HG02981 (cell line): ENCODE data around the gene USP36.

ENCODE experiments used
- ATAC-seq: cut with Tn5 transposase; IDR thresholded peaks from one replicate; pipeline ENCODE4 v1.9.1; 2021; ENCODE audit warnings: mild to moderate bottlenecking, moderate library complexity; ENCODE audit not compliant: unreplicated experiment

The USP36 gene

DNA sequence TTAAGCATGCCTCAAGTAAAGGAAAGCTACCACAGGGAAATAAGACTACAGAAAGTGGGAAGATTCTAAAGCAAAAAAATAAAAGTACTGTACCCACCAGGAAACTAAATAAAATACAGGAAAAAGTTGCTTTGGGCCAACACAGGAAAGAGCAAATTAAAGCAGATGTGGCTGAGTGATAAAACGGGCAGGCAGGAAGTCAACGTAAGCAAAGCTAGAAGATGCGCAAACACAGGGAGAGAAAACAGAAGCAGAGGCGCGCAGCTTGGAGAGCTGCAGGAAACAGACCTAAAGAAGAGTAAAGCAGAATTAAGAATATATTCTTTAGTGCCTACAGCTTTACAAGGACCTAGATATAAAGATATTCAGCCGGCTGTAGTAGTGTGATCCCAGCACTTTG, 21.7 kb downstream of the USP36 start:
- ATAC-seq: no peak

DNA sequence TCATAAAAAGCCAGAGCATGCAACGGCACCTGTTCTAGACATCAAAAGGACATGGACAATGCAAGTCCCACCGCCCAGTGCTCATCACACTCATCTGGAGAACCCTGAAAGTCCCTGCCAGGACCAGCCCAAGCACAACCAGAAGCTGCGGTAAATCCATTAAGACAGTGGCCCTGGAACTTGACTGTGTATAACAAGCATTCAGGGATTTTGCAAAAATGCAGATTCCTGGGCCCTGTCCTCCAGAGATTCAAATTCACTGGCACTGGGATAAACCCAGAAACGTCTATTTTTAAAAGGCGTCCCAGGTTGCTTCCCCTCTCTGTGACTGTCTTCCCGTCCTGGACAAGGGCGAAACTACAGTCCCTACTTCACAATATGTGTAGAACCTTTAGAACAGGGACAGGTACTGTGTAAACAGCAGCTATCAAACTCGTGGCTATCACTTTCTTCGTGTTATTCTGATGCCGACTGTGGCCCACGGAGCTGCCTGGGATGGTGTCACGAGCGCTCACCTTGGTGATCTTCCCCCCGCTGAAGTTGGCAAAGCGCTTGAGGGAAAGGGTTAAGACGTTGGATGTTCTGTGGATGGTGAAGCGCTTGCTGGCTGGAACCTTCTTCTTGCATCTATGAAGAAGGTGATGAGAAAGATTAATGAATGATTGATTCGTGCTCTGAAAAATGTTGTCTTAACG, 22.3 kb downstream of the USP36 start:
- no peak for ATAC-seq

DNA sequence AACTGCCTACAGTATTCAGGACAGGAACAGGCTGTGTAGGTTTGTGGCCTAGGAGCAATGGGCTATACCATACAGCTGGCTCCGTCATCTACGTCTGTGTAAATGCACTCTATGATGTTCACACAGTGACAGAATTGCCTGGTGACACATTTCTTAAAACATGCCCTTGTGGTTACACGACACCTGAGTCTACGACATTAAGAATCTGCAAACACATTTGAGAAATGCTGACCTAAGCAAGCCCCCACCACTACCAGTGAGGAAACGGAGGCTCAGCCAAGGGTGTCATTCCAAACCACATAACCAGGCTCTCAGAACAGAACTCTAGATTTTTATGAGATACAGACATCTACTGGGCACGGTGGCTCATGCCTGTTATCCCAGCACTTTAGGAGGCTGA, 23.5 kb downstream of the USP36 start:
- no peak for ATAC-seq

DNA sequence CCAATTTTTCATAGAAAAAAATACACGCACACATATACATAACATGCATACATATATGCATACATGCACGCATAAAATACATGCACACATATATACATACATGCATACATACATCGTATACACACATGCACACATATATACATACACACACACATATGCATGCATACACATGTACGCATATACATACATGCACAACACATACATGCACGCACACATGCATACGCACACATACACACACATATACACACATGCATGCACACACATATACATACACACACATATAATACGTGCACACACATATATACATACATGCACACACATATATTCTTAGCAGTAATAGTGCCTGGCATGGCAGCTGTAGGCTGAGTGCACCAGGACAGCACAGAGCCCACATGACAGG, 24.9 kb downstream of the USP36 start:
- no peak for ATAC-seq

DNA sequence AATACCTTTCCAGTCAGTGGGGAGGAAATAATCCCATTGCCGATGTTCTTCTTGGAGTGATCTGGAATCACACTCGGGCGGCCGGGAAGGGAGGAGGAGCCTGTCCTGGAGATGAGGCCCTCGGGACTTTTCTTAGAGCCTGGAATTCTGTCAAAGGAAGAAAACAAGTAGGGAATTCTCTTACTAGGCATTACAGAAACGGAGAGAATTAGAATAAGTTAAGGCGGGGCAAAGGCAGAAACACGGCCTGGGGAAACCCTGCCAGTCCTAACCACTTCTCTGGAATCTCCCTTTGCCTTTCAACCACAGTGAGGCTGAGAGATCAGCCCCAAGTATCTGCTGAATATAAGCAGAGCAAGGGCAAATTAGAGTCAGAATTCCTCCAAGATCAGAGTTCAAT, 27.8 kb downstream of the USP36 start:
- ATAC-seq: no peak

DNA sequence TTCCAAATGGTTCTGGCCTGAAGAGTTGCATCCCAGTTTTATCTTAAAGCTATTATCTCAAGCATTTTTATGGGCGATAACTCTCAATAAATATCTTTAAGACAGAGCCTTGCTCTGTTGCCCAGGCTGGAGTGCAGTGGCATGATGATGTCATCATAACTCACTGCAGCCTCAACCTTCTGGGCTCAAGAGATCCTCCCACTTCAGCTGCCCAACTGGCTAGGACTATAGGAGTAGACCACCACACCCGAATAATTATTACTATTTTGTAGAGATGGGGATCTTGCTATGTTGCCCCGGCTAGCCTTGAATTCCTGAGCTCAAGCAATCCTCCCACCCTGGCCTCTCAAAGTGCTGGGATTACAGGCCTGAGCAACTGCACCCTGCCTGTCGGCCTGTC, 32.5 kb downstream of the USP36 start:
- ATAC-seq: no peak

DNA sequence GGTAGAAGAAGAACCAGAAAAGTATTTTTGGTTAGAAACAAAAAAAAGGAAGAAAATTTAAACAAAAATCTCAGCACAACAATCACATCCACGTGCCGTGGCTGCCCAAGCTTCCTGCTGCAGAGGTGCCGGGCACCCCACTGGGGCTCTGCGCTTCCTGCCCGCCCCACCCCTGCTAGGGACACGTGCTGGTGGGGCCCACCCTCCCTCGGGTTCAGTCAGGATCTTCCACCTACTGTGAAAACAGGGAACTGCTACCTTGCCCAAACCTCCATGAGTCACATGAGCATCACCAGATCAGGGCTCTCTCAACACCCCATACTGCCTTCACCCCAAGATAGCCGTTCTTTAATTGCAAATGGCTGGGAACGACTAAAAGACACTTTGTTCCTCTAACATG, 34.2 kb downstream of the USP36 start:
- ATAC-seq: no peak

DNA sequence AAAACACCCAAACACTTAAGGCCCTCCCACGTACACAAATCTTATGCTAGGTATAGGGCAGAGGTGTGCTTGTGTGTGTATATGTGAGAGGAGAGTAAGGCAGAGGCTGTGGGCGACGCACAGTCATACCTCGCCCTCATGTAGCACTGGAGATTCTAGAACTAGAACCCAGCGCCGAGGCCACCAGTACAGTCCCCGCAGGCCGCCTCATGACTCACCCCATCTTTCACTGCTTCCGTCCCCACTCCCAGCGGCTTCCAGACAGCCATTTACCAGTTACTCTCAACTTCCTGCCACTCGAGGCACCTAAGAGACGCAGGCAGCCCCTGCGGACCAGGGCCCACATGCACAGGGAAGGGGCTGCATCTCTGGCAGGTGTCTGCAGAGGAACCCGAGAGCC, 35.3 kb downstream of the USP36 start:
- no peak for ATAC-seq

DNA sequence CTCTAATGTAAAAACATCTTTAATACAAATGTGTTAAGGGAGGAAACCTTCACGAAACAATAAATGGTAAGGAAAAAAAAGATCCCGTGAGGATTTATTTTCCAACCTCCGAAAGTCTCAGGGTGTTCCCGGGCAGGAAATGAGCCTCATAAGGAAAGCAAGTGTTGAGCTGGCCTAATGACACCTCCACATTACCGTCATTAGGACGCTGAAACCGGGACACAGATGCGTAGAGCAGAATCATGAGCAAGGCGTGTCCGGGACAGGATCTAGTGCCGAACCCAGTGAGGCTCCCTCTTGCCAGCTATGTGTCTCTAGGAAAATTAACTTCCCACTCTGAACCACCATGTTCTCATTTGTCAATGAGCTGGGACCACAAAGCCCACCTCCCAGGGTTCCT, 35.8 kb downstream of the USP36 start:
- no peak for ATAC-seq

DNA sequence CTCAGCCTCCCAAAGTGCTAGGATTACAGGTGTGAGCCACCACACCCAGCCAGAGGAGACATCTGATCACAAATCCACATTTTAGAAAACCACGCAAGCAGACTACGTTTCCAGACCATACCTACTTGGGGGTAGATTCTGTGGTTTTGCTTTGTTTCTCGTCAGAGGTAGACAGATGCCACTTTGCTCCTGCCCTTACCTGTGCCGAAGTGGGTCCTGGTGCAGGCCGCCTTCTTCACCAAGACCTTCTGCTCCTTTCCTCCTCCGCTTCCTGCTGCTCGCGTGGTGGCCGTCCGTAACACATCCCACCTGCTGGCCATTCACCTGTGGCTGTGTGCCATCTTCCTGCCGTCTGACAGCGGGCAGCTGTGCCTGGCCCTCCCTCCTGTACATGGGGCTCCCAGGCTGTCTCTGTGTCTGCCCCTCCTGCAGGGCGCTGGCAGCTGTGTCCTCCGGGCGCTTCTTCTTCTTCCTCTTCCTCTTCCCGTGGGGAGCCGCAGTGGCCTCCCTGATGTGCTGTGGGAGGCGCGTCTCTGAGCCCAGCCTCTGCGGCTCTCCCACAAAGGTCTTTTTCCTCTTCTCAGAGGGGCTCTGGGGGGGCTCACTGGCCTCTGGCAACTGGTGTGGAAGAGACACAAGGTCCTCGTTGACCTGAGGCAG, 37.3 kb downstream of the USP36 start:
- no peak for ATAC-seq

DNA sequence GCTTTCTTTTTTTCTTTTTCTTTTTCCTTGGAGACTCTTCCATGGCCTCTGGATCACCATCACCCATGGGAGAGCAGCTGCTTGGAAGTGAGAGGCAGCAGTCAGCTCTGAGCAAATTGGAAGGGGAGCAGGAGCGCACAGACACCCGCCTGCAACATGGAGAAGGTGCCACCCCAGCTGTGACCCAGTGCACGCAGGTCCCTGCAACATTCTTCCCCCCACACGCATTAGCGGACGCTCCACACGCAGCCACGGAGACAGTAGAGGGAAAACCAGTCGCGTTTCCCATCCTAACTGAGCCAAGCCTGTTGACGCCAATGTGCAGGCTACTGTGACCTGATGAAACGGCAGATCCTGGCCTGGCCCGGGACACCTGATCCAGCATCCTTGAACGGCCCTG, 38.2 kb downstream of the USP36 start:
- ATAC-seq: no peak

DNA sequence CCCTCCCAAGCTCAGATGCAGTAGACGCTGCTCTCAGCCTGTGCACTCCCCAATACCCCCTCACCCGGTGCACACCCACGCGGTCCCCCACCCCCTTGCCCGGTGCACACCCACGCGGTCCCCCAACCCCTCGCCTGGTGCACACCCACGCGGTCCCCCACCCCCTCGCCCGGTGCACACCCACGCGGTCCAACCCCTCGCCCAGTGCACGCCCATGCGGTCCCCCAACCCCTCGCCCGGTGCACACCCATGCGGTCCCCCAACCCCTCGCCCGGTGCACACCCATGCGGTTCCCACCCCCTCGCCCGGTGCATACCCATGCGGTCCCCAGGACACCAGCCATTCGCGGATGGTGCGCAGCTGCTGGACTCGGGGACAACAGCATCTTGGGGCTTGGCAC, 38.6 kb downstream of the USP36 start:
- ATAC-seq: no peak

DNA sequence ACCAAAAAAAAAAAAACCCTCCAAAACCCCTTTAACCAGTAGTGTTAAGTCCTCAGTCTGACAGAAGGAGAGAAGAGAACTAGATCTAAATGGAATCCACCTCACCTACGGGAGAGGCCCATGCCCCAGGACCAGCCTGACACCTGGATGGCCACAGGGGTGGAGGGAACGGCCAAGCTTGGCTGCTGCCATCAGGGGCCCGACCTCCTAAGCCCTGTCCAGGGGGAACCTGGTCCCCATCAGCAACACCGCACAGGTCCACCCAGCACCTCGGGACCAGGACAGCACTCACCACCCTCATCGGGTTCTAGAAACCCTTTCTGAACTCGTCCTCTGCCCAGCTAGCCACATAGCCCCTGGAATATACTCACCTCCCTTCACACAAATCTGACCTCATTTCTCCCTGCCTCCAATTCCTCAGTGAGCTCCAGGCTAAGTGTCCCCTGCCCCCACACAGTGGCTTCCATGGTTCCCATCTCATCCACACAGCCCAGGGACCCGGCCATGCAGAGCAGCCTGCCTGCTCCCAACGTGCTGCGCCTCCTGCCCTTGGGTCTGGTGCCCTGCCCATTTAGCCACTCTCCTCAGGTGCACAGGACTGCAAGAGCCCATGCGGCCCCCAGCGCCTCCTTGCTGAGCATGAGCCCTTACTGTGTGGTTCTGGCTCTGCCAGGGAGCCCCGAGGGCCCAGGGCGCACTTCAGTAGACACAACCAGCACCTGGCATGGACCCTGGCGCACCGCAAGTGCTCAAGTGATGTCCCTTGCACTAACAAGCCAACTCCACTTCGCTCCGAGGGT, 40.3 kb downstream of the USP36 start:
- no peak for ATAC-seq

DNA sequence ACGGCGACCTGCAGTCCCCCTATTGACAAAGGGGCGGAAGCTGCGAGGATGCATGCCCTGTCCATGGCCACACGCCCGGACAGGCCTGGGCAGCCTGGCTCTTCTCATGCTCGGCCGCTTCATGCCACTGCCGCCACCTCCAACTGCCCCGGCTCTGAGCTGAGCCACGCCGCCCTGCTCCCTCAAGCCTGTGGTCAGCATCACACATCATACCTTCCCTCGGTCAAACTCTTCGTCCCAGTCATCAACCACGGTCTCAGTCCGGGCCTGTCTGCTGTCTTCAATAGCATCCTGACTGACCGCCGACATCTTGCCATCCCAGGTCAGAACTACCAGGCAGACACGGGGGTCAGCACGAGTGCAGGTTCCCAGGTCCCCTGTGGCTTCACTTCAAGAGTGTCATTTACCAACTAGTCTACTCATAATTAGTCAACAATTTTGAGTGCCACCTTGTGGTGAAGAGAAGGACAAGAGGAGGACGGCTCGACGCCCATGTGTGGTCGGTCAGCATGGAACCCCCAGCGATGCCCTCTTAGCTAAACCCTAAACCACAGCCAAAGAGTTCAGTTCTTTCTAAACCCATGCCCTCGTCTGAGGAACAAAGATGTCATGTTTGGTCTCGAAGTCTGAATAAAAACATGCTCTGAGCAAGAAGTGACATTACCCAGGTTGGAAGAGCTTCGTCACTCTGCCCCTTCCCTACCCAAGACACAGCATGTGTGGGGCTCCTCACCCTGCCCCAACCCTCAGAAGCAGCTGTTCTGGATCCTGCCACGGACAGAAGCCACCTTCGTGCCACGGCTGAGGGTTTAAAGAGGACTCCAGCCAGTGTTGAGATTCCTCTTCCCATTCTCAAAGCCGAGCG, 41.7 kb downstream of the USP36 start:
- ATAC-seq: no peak

DNA sequence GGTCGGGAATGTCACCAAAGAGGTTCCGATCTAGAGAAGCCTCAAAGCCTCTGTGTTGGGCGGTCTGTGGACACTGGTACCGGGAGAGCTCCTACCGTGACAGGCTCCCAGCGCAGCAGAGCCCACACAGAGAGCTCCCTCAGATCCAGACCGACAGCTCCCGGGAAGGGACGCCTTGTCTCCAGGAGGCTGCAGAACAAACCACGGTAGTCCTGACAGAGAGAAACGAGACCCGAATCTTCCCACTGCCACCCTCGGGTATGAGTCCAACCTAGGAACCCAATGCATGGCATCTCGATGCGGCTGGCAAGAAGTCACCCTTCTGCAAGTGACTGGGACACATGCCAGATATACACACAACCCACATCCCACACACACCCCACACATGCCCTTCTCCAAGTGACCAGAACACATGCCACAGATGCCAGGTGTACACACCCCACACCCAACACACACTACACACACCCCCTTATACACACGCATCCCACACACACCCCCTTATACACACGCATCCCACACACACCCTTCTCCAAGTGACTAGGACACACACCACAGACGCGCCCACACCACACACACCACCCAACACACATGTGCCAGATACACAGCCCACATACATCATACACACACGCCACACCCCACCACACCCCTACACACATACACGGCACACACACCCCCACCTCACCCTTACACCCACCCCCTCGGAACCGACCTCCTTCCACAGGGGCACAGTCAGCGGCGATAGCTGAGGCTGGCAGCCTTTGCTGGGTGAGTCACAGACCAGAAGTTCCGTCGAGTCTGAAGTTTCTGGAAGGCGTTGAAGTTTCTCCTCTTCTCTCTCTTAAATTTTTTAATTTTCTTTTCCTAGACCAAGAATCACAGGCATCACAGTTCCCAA, 42.7 kb downstream of the USP36 start:
- no peak for ATAC-seq

DNA sequence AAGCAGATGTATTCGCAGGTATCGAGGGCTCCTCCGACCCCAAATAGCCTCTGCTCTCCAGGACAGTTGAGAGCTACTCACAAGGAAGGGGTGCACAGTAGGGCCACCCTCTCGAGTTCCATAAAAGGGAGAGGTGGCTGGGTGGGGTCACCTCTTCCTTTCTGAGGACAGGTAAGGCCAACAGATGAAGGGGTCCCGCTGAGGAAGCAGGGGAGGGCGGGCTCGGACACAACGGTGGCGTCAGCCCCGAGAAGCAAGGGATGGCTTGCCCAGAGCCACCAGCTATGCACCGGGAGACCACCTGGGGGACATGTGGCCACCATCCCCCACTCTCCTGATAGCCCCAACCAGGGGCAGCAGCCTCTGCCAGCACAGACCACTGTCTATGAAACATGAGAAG, 43.4 kb downstream of the USP36 start:
- no peak for ATAC-seq

DNA sequence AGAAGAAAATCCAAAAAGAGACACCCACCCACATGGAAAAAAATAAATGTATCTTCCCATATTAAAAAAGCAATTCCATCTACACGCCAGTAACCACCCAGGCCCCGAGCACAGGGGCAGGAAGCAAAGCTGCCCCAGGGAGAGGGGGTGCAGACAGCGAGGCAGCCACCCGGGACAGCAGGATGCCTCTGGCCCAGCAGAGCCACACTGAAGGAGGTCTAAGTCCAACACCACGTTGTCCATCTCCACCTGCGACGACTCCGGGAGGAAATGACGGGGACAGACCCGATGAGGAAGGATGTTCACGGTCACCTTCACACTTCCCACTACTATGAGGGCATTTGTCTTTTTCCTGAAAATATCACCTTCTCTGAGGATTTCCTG, 44.1 kb downstream of the USP36 start:
- no peak for ATAC-seq

DNA sequence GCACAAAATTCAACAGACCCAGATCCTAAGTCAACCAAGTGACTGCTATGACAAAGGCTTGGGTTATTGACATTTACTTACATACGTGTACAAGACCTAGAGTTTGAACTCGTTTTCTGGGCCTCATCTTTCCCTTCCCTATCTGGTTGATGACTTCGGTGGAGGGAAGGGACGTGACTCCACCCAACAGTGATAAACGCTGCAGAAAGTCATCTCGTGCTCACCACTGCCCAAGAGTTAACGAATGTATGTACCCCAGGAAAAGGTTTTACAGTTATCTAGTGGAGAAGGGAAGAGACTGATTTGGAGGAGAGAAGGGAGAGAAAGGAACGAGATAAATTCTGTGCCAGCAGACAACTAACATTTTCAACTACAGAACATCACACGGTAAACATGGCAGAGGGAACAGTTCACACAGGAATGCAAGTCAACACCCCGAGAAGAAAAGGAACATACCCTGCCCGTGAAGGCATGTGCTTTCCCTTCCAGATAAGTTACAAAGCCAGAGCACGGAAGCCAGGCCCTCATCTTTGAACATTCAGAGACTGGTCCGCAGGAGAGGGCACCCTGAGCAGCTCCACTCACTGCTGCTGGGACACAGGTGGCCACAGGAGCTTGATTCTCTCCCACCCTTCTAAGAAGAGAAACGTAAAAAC, 44.6 kb downstream of the USP36 start:
- no peak for ATAC-seq

DNA sequence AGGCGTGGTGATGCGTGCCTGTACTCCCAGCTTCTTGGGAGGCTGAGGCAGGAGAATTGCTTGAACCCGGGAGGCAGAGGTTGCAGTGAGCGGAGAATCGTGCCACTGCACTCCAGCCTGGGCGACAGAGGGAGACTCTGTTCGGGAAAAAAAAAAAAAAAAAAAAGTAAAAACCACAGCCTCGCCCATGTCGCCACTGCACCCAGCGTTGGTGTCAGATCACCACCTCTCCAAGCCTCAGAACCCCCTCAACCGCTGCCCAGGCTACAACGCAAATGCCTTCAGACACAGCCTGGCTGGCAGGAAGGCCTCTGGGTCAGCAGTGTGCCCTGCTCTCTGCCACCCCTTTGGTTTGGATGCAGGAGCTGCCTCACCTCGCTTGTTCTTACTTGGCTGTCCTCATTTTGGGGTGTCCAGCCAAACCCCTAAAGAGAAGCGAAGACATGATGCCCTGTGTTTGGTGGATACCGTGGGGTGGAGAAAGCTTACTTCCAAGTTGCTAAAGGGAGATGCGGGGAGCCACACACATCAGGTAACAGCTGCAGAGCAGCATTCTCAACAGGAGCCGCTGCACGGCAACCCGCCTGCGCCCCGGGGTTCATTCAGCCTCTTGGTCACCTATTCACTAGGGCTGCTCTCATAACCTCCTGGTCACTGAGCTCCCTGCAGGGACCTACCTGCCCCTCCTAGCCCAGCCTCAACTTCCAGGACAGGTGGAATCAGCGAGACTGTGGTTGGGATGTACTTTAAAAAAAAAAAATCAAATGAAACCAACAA, 45.6 kb downstream of the USP36 start:
- no peak for ATAC-seq
